Esophagus muscularis mucosa (tissue), 4 donors: ENCODE data around the gene PURA. TPM values are rescaled to one million over a fixed set of nuclear protein-coding genes. Genes with fewer than 3 reads are reported as not detected.

Source experiments
- DNase-seq: peaks from one replicate; pipeline ENCODE4 v3.0.0-alpha.2; 2017; ENCODE audit errors: extremely low spot score
- H3K27ac ChIP-seq, 4 donors: fragments of 200-600 bp; sonication (generic); replicated peaks in 1 of 4; 1 replicate in 3 of 4; 2 replicates in 1 of 4; pipeline ENCODE4 v1.5.1; 2016 to 2019; ENCODE audit warnings: mild to moderate bottlenecking in 1 of 4
- H3K27me3 ChIP-seq, 4 donors: fragments of 200-600 bp; sonication (generic); one replicate each; pipeline versions ENCODE4 v1.5.1 to v1.6.0; 2016 to 2019
- H3K36me3 ChIP-seq, 4 donors: fragments of 200-600 bp; sonication (generic); one replicate each; pipeline ENCODE4 v1.5.1; 2016 to 2019
- H3K4me1 ChIP-seq, 4 donors: fragments of 200-600 bp; sonication (generic); one replicate each; pipeline ENCODE4 v1.5.1; 2016 to 2019
- H3K4me3 ChIP-seq, 4 donors: fragments of 200-600 bp; sonication (generic); 1 replicate in 2 of 4; 2 replicates in 2 of 4; pipeline ENCODE4 v1.5.1; 2016 to 2019; ENCODE audit warnings: mild to moderate bottlenecking in 4 of 4, moderate library complexity in 1 of 4
- H3K9me3 ChIP-seq, 4 donors: fragments of 200-600 bp; sonication (generic); 1 replicate in 3 of 4; 2 replicates in 1 of 4; pipeline ENCODE4 v1.5.1; 2016 to 2019
- CTCF ChIP-seq, 3 experiments: fragments of 200-600 bp in 2 of 3; fragments of 450-650 bp in 1 of 3; sonication (generic) in 2 of 3; IDR thresholded peaks; one replicate each; pipeline ENCODE4 v1.5.1; 2017 to 2019; ENCODE audit warnings: antibody characterized with exemption in 3 of 3, mild to moderate bottlenecking in 2 of 3, moderate library complexity in 1 of 3
- EP300 ChIP-seq: sonication (generic); formaldehyde crosslinking; IDR thresholded peaks from one replicate; pipeline ENCODE4 v1.6.1; 2017; ENCODE audit warnings: antibody characterized with exemption
- POLR2A ChIP-seq: fragments of 450-650 bp; IDR thresholded peaks from one replicate; pipeline ENCODE4 v1.6.1; 2017; ENCODE audit warnings: antibody characterized with exemption, moderate library complexity, mild to moderate bottlenecking, low read depth
- POLR2AphosphoS5 ChIP-seq, 2 donors: sonication (generic); formaldehyde crosslinking; IDR thresholded peaks; one replicate each; pipeline ENCODE4 v1.6.1; 2017; ENCODE audit warnings: antibody characterized with exemption in 2 of 2
- WGBS: methylation state at CpG from one replicate; pipeline ENCODE4 v1.1.5; 2018; 5-methylcytosine and 5-hydroxymethylcytosine counted together
- intact Hi-C: fragments of 100-400 bp; cut with DNase I; formaldehyde crosslinking; loops from one replicate; pipeline ENCODE4 v1.15.1; 2023
- total RNA-seq, 4 donors: library from RNA; depleted of rRNA; stranded (reverse); fragments of >200 nt; gene quantifications; one replicate each; pipeline versions ENCODE4 v1.1.0 to v1.2.1, GENCODE V29; 2016

Gene PURA
- 10 to 100 TPM; 31.8 to 46.5 (median 43.5) TPM for total RNA-seq

DNA sequence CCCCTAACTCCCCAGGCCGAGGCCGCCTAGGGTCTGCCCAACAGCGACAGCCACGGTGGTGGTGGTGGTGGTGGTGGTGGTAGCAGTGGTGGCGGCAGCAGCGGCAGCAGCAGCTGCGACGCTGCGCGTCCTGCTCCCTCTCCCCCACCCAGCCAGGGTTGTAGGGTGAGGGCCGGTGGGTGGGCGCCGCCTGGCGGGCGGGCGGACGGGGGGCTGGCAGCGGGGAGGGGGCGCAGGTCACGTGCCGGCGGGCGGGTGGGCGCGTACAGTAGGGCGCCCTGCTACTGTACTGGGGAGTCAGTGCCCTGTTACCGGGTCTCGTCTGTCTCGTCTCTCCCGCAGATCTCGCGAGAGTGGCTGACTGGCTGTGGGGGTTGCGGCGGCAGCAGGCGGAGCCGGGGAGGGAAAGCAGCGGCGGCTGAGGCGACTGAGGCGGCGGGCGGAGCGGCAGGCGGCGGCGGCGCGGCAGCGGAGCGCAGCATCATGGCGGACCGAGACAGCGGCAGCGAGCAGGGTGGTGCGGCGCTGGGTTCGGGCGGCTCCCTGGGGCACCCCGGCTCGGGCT is at the start of gene PURA:
PURA (plus strand) TSS at position 411 of the 565 bp plus-strand sequence; CDS start at position 484, 73 bp downstream.
- peak in 2 of 3 experiments; percentile 23 to 40 for TF ChIP-seq CTCF (IDR thresholded peaks at IDR 0.05)
- peak; percentile 78 to 79 for TF ChIP-seq POLR2AphosphoS5 (IDR thresholded peaks at IDR 0.05)
- TF ChIP-seq POLR2A = peak; percentile 31
- no peak for TF ChIP-seq EP300
- Histone ChIP-seq H3K27ac (peak within 1 kb of the TSS; percentile 92 to 96 (median 96)), H3K9me3 (no peaks in the 10 kb centered on the region), H3K4me3 (peak within 1 kb of the TSS; percentile 86 to 92 (median 90)), H3K27me3 (no peaks in the 10 kb centered on the region), H3K4me1 (peaks cover 55 to 87% (median 78%) of the 10 kb centered on the region in 4 donors), H3K36me3 (no peaks in the 10 kb centered on the region)
- WGBS = 0% methylated on average over 3 of the region's 60 CpGs
- peak; percentile 97 for DNase-seq
- intact Hi-C loops = no loop called here

DNA sequence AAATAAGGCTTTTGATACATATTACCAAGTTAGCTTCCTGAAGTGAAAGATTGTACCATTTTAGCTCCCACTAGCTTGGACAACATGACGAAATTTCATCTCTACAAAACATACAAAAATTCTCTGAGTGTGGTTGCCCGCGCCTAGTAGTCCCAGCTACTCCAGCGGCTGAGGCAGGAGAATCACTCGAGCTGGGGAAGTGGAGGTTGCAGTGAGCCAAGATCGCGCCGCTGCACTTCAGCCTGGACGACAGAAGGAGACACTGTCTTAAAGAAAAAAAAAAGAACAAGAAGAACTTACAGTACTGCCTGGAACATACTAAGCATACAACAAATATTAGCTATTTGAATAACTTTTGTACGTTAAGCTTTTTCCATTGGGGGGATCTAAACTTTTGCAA is 41.1 kb upstream of the PURA start:
- H3K4me1 ChIP-seq = peaks cover 0 to 7% (median 0%) of the 10 kb centered on the region in 4 donors
- intact Hi-C loops = loop anchor here (1.0 kb wide), 1 partner anchor 83 kb away; no protein-coding TSS in a partner anchor
- no peaks in the 10 kb centered on the region for H3K27me3 ChIP-seq
- no peak overlapping the region for H3K4me3 ChIP-seq
- H3K27ac ChIP-seq = no peak overlapping the region
- no peaks in the 10 kb centered on the region for H3K36me3 ChIP-seq
- 44% methylated on average over 10 of the region's 10 CpGs for WGBS
- no peaks in the 10 kb centered on the region for H3K9me3 ChIP-seq
- no peak for DNase-seq
- TF ChIP-seq POLR2A (no peak), EP300 (no peak), POLR2AphosphoS5 (IDR thresholded peaks at IDR 0.05) (no peak)

GRCh38 chr5:140073296-140073695 is 40.6 kb upstream of the PURA start:
- H3K4me1 ChIP-seq = peaks cover 0 to 7% (median 0%) of the 10 kb centered on the region in 4 donors
- no peak for DNase-seq
- no peak overlapping the region for H3K4me3 ChIP-seq
- no peak overlapping the region for H3K27ac ChIP-seq
- TF ChIP-seq POLR2A (no peak), EP300 (no peak), CTCF (IDR thresholded peaks at IDR 0.05) (peak; percentile 55 to 71 (median 64))
- WGBS = 10% methylated on average over 4 of the region's 4 CpGs
- H3K9me3 ChIP-seq = no peaks in the 10 kb centered on the region
- H3K27me3 ChIP-seq = no peaks in the 10 kb centered on the region
- intact Hi-C loops = loop anchor here (1.0 kb wide), 1 partner anchor 83 kb away; no protein-coding TSS in a partner anchor
- no peaks in the 10 kb centered on the region for H3K36me3 ChIP-seq

- H3K27me3 ChIP-seq = no peaks in the 10 kb centered on the region
- TF ChIP-seq CTCF (IDR thresholded peaks at IDR 0.05) (peak in 2 of 3 experiments; percentile 4 to 11), POLR2A (no peak), POLR2AphosphoS5 (IDR thresholded peaks at IDR 0.05) (no peak)
- no peaks in the 10 kb centered on the region for H3K36me3 ChIP-seq
- peaks cover 0 to 7% (median 0%) of the 10 kb centered on the region in 4 donors for H3K4me1 ChIP-seq
- H3K9me3 ChIP-seq = no peaks in the 10 kb centered on the region
- DNase-seq = no peak
- intact Hi-C loops = no loop called here
- H3K27ac ChIP-seq = no peak overlapping the region
- no peak overlapping the region for H3K4me3 ChIP-seq
- 72% methylated on average over 2 of the region's 2 CpGs for WGBS
Observed at GRCh38 chr5:140075371-140075770, 38.5 kb upstream of the PURA start.

DNA sequence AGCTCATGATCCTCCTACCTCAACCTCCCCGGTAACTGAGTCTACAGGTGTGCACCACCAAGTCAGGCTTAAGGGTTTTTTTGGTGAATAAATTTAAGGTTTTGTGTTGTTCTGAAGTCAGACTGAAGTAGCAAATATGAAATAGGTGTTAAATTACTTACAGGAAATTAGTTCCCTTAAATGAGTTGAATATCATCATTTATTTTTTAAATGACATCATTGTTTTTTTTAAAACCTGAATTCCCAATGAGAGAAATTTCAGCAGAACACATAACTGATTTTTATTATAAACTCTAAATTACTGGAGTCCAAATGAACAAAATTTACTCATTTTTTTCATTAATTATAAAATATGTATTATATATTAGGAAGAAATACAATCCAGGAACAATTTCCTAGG is 37.8 kb upstream of the PURA start:
- TF ChIP-seq CTCF (IDR thresholded peaks at IDR 0.05) = no peak
- TF ChIP-seq POLR2AphosphoS5 (IDR thresholded peaks at IDR 0.05) = no peak
- no peak for TF ChIP-seq POLR2A
- TF ChIP-seq EP300 = no peak
- Histone ChIP-seq H3K4me1 (peaks cover 0 to 7% (median 0%) of the 10 kb centered on the region in 4 donors), H3K27ac (no peak overlapping the region), H3K36me3 (no peaks in the 10 kb centered on the region), H3K27me3 (no peaks in the 10 kb centered on the region), H3K9me3 (no peaks in the 10 kb centered on the region), H3K4me3 (no peak overlapping the region)
- intact Hi-C loops = no loop called here
- WGBS = 100% methylated on average over 1 of the region's 1 CpG
- no peak for DNase-seq
